Naive thymus-derived CD8-positive, alpha-beta T cell (primary cell): ENCODE data around the gene ZFAND3. TPM values are rescaled to one million over a fixed set of nuclear protein-coding genes. Genes with fewer than 3 reads are reported as not detected.

Experiments
- ATAC-seq, 2 donors: fragments of 150-1000 bp; cut with Tn5 transposase in 1 of 2; sonication (Bioruptor Pico), chemical (Tn5 transposase) in 1 of 2; 1 replicate in 1 of 2; 2 replicates in 1 of 2; pipeline ENCODE4 v1.10.0; 2021; ENCODE audit warnings: mild to moderate bottlenecking in 2 of 2, moderate library complexity in 2 of 2
- POLR2A ChIA-PET: fragments of 350-600 bp; sonication (Branson Sonifier 250); formaldehyde crosslinking; loops from one replicate; lab custom pipeline; 2021; ENCODE audit warnings: antibody characterized with exemption; lab: Charles Lee
- DNase-seq, 10 donors: peaks; one replicate each; pipeline versions ENCODE4 v3.0.0 to v3.0.0-alpha.2; 2020 to 2022
- H3K27ac Mint-ChIP-seq, 10 donors: one replicate each; pipeline ENCODE4 v1.8.0; 2020 to 2022; ENCODE audit warnings: mild to moderate bottlenecking in 10 of 10, mixed read lengths in 10 of 10, moderate library complexity in 4 of 10, inconsistent platforms in 1 of 10
- H3K27me3 Mint-ChIP-seq, 5 donors: one replicate each; pipeline ENCODE4 v1.8.0; 2021 to 2022; ENCODE audit warnings: mixed read lengths in 5 of 5
- H3K36me3 Mint-ChIP-seq, 3 donors: one replicate each; pipeline ENCODE4 v1.8.0; 2020 to 2022; ENCODE audit warnings: mixed read lengths in 3 of 3, mild to moderate bottlenecking in 2 of 3, inconsistent platforms in 1 of 3
- H3K4me1 Mint-ChIP-seq, 4 donors: one replicate each; pipeline ENCODE4 v1.8.0; 2021 to 2022; ENCODE audit warnings: mixed read lengths in 4 of 4
- H3K4me3 Mint-ChIP-seq, 10 donors: one replicate each; pipeline ENCODE4 v1.8.0; 2020 to 2022; ENCODE audit warnings: mild to moderate bottlenecking in 10 of 10, mixed read lengths in 10 of 10, moderate library complexity in 6 of 10, inconsistent platforms in 1 of 10
- H3K9me3 Mint-ChIP-seq, 9 donors: one replicate each; pipeline ENCODE4 v1.8.0; 2020 to 2022; ENCODE audit warnings: mixed read lengths in 9 of 9, mild to moderate bottlenecking in 3 of 9, inconsistent platforms in 1 of 9, moderate library complexity in 1 of 9
- polyA plus RNA-seq, 3 donors: library from polyadenylated mRNA; unstranded; fragments of 300-500 nt; fragmentation: Illumina TruSeq; gene quantifications; one replicate each; pipeline ENCODE4 v1.2.3, GENCODE V29; 2021
- total RNA-seq, 8 experiments: library from RNA in 2 of 8; stranded (reverse) in 2 of 8; gene quantifications; one replicate each; pipeline ENCODE4 v1.2.3 and lab custom pipeline; 2021 to 2026

ZFAND3 gene
- total and polyA plus RNA-seq, 5 experiments from 2014 or later, result 3.7 to 33.8 (median 4.5) TPM

GRCh38 chr6:37785002-37785662 lies 34.4 kb upstream of the ZFAND3 start:
- Mint-ChIP-seq H3K27me3 (peaks cover 4 to 31% (median 17%) of the 10 kb centered on the region in 5 donors), H3K4me3 (peak overlapping the region in 6 of 10 donors; percentile 31 to 82 (median 46)), H3K36me3 (no peaks in the 10 kb centered on the region), H3K9me3 (no peaks in the 10 kb centered on the region), H3K27ac (no peak overlapping the region), H3K4me1 (peaks cover 14 to 24% (median 16%) of the 10 kb centered on the region in 4 donors)
- DNase-seq (no peak), ATAC-seq (no peak)
- POLR2A ChIA-PET, result interaction anchor here (0.5 kb wide), 1 partner anchor 222 kb away, joined by 3 read pairs; no protein-coding TSS in a partner anchor

- Mint-ChIP-seq H3K36me3 (no peaks in the 10 kb centered on the region), H3K27me3 (peaks cover 4 to 29% (median 17%) of the 10 kb centered on the region in 5 donors), H3K27ac (no peak overlapping the region), H3K9me3 (no peaks in the 10 kb centered on the region), H3K4me1 (peaks cover 14 to 25% (median 16%) of the 10 kb centered on the region in 4 donors), H3K4me3 (peak overlapping the region in 6 of 10 donors; percentile 26 to 53 (median 42))
- ATAC-seq, result no peak
- POLR2A ChIA-PET, result no interaction called here
- DNase-seq, result no peak
Measured at GRCh38 chr6:37785663-37786270, 33.8 kb upstream of the ZFAND3 start.

GRCh38 chr6:37787216-37787615 lies 32.3 kb upstream of the ZFAND3 start:
- no peaks in the 10 kb centered on the region for H3K36me3 Mint-ChIP-seq
- no peak for ATAC-seq
- H3K4me3 Mint-ChIP-seq, result no peak overlapping the region
- H3K27ac Mint-ChIP-seq, result peak overlapping the region in 1 of 10 donors; percentile 19
- H3K27me3 Mint-ChIP-seq, result peaks cover 1 to 26% (median 17%) of the 10 kb centered on the region in 5 donors
- H3K9me3 Mint-ChIP-seq, result no peaks in the 10 kb centered on the region
- H3K4me1 Mint-ChIP-seq, result peaks cover 16 to 33% (median 23%) of the 10 kb centered on the region in 4 donors
- POLR2A ChIA-PET, result no interaction called here
- DNase-seq, result no peak

GRCh38 chr6:37788259-37788658 lies 31.3 kb upstream of the ZFAND3 start:
- DNase-seq (no peak), ATAC-seq (no peak)
- no peaks in the 10 kb centered on the region for H3K9me3 Mint-ChIP-seq
- peaks cover 0 to 20% (median 10%) of the 10 kb centered on the region in 5 donors for H3K27me3 Mint-ChIP-seq
- POLR2A ChIA-PET, result no interaction called here
- H3K4me1 Mint-ChIP-seq, result peaks cover 11 to 25% (median 17%) of the 10 kb centered on the region in 4 donors
- H3K36me3 Mint-ChIP-seq, result no peaks in the 10 kb centered on the region
- H3K4me3 Mint-ChIP-seq, result no peak overlapping the region
- no peak overlapping the region for H3K27ac Mint-ChIP-seq

GRCh38 chr6:37791156-37791919 lies 28.2 kb upstream of the ZFAND3 start:
- Mint-ChIP-seq H3K27me3 (no peaks in the 10 kb centered on the region), H3K4me1 (peaks cover 0 to 10% (median 8%) of the 10 kb centered on the region in 4 donors), H3K36me3 (no peaks in the 10 kb centered on the region), H3K9me3 (no peaks in the 10 kb centered on the region), H3K27ac (peak overlapping the region in 2 of 10 donors; percentile 17 to 25), H3K4me3 (no peak overlapping the region)
- POLR2A ChIA-PET, result interaction anchor here (0.6 kb wide), 1 partner anchor 1140 kb away, joined by 3 read pairs; no protein-coding TSS in a partner anchor
- peak; percentile 46 to 86 (median 60) for DNase-seq
- peak; percentile 98 to 100 for ATAC-seq

- no peak overlapping the region for H3K27ac Mint-ChIP-seq
- no peaks in the 10 kb centered on the region for H3K27me3 Mint-ChIP-seq
- H3K4me1 Mint-ChIP-seq, result peaks cover 2 to 10% (median 8%) of the 10 kb centered on the region in 4 donors
- POLR2A ChIA-PET, result no interaction called here
- H3K36me3 Mint-ChIP-seq, result no peaks in the 10 kb centered on the region
- DNase-seq (no peak), ATAC-seq (no peak)
- H3K9me3 Mint-ChIP-seq, result no peaks in the 10 kb centered on the region
- H3K4me3 Mint-ChIP-seq, result no peak overlapping the region
Measured at GRCh38 chr6:37792457-37793033, 27.0 kb upstream of the ZFAND3 start.

GRCh38 chr6:37793067-37793466 lies 26.5 kb upstream of the ZFAND3 start:
- H3K9me3 Mint-ChIP-seq, result no peaks in the 10 kb centered on the region
- no peak for ATAC-seq
- no peak overlapping the region for H3K27ac Mint-ChIP-seq
- POLR2A ChIA-PET, result no interaction called here
- DNase-seq, result no peak
- peaks cover 2 to 10% (median 8%) of the 10 kb centered on the region in 4 donors for H3K4me1 Mint-ChIP-seq
- H3K27me3 Mint-ChIP-seq, result no peaks in the 10 kb centered on the region
- no peak overlapping the region for H3K4me3 Mint-ChIP-seq
- H3K36me3 Mint-ChIP-seq, result no peaks in the 10 kb centered on the region

- Mint-ChIP-seq H3K36me3 (no peaks in the 10 kb centered on the region), H3K4me1 (peaks cover 2 to 10% (median 8%) of the 10 kb centered on the region in 4 donors), H3K27ac (no peak overlapping the region), H3K4me3 (no peak overlapping the region), H3K27me3 (no peaks in the 10 kb centered on the region), H3K9me3 (no peaks in the 10 kb centered on the region)
- no peak for ATAC-seq
- POLR2A ChIA-PET, result no interaction called here
- DNase-seq, result no peak
Measured at GRCh38 chr6:37794825-37795224, 24.7 kb upstream of the ZFAND3 start.

- DNase-seq (no peak), ATAC-seq (no peak)
- POLR2A ChIA-PET, result interaction anchor here (0.7 kb wide), 1 partner anchor 119 kb away, joined by 5 read pairs; no protein-coding TSS in a partner anchor
- Mint-ChIP-seq H3K9me3 (no peaks in the 10 kb centered on the region), H3K27me3 (no peaks in the 10 kb centered on the region), H3K36me3 (no peaks in the 10 kb centered on the region), H3K4me1 (peaks cover 0 to 5% (median under 1%) of the 10 kb centered on the region in 4 donors), H3K27ac (peak overlapping the region in 1 of 10 donors; percentile 18), H3K4me3 (no peak overlapping the region)
Measured at GRCh38 chr6:37798436-37799262, 20.9 kb upstream of the ZFAND3 start.

- H3K4me3 Mint-ChIP-seq, result no peak overlapping the region
- no peaks in the 10 kb centered on the region for H3K36me3 Mint-ChIP-seq
- no peak overlapping the region for H3K27ac Mint-ChIP-seq
- DNase-seq, result no peak
- peaks cover 0 to 5% (median under 1%) of the 10 kb centered on the region in 4 donors for H3K4me1 Mint-ChIP-seq
- ATAC-seq, result no peak
- no peaks in the 10 kb centered on the region for H3K27me3 Mint-ChIP-seq
- POLR2A ChIA-PET, result no interaction called here
- H3K9me3 Mint-ChIP-seq, result no peaks in the 10 kb centered on the region
Measured at GRCh38 chr6:37799263-37799644, 20.3 kb upstream of the ZFAND3 start.

GRCh38 chr6:37800703-37801604 lies 18.6 kb upstream of the ZFAND3 start:
- H3K4me3 Mint-ChIP-seq, result no peak overlapping the region
- POLR2A ChIA-PET, result interaction anchor here (0.6 kb wide), 1 partner anchor 60 kb away, joined by 4 read pairs; no protein-coding TSS in a partner anchor
- no peaks in the 10 kb centered on the region for H3K27me3 Mint-ChIP-seq
- ATAC-seq (no peak), DNase-seq (no peak)
- H3K4me1 Mint-ChIP-seq, result peaks cover 0 to 5% (median under 1%) of the 10 kb centered on the region in 4 donors
- H3K27ac Mint-ChIP-seq, result peak overlapping the region in 1 of 10 donors; percentile 53
- H3K36me3 Mint-ChIP-seq, result no peaks in the 10 kb centered on the region
- H3K9me3 Mint-ChIP-seq, result no peaks in the 10 kb centered on the region
